ENCODE measurements around the gene GALNT9. TPM values are rescaled to one million over a fixed set of nuclear protein-coding genes. Genes with fewer than 3 reads are reported as not detected.

Gene GALNT9
- total and polyA plus RNA-seq, 9 donors, result 0.12 to 21.9 (median 1.3) TPM; not detected in 1

DNA sequence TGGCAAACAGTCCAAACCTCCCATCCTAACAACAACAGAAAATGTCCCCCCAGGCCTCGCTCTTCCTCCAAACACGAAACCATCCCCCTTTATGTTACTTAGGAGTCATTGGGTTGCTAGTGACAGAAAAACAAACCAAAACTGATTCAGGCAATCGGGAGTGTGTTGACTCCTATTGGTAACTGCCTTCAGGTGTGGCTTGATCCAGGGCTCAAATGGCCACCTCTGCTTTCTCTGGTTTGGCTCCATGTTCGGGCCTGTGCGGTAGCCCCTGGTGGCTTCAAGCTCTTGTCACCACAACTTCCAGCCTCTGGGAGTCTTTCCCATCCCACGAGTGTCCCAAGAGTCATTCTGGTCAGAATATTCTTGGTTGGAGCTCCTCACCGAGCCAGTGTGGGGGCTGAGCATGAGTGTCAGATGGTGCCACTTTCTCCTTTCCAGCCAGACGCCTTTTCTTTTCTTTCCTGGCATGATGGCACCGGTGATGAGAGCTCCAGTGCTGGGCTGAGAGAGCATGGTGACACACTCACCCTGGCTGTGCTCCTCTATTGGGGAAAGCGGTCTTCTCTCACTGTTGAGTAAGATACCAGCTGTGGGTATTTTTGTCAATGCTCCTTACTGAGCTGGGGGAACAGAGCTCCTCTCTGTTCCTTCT, 146.6 kb downstream of the GALNT9 start:
- Histone ChIP-seq H3K9me3 (no peaks in the 10 kb centered on the region), H3K27me3 (no peaks in the 10 kb centered on the region), H3K36me3 (no peaks in the 10 kb centered on the region), H3K4me1 (ENCODE audit: insufficient read depth) (no peaks in the 10 kb centered on the region), H3K4me3 (no peak overlapping the region), H3K27ac (no peak overlapping the region)
- TF ChIP-seq, protein P1, sequence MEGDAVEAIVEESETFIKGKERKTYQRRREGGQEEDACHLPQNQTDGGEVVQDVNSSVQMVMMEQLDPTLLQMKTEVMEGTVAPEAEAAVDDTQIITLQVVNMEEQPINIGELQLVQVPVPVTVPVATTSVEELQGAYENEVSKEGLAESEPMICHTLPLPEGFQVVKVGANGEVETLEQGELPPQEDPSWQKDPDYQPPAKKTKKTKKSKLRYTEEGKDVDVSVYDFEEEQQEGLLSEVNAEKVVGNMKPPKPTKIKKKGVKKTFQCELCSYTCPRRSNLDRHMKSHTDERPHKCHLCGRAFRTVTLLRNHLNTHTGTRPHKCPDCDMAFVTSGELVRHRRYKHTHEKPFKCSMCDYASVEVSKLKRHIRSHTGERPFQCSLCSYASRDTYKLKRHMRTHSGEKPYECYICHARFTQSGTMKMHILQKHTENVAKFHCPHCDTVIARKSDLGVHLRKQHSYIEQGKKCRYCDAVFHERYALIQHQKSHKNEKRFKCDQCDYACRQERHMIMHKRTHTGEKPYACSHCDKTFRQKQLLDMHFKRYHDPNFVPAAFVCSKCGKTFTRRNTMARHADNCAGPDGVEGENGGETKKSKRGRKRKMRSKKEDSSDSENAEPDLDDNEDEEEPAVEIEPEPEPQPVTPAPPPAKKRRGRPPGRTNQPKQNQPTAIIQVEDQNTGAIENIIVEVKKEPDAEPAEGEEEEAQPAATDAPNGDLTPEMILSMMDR (IDR thresholded peaks at IDR 0.05), result no peak
- no peak for TF ChIP-seq POLR2A (IDR thresholded peaks at IDR 0.05)
- TF ChIP-seq EP300 (IDR thresholded peaks at IDR 0.05), result no peak
- WGBS, 3 donors, result 76 to 84% (median 78%) methylated on average over 10 of the region's 10 CpGs
- DNase-seq, result no peak
- intact Hi-C loops (cut with DNase I), result no loop called here

DNA sequence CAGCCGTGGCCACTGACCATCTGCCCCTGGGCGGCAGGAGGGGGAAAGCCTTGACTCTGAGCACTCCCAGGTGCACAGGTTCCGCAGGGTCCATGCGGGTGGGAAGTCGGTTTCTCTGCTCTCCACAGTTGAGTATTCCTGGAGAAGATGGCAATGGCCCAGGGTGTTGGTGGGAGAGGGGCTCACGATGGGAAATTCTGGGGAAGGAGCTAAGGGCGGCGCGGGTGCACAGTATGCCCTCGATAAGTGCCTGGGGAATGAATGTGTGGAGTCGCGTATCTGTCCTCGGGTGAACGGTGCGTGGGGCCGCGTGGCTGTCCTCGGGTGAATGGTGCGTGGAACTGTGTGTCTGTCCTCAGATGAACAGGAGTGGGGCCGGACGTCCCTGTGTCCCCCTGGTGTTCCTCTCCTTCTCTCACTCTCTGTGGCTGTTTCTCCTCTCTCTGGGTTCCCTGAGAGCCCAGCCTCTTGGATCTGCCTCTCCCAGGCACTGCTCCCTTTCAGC, 147.1 kb downstream of the GALNT9 start:
- TF ChIP-seq POLR2A (IDR thresholded peaks at IDR 0.05) (no peak), EP300 (IDR thresholded peaks at IDR 0.05) (no peak)
- TF ChIP-seq, protein P1 (IDR thresholded peaks at IDR 0.05), result no peak
- intact Hi-C loops (cut with DNase I), result no loop called here
- Histone ChIP-seq H3K9me3 (no peaks in the 10 kb centered on the region), H3K4me3 (no peak overlapping the region), H3K36me3 (no peaks in the 10 kb centered on the region), H3K27me3 (no peaks in the 10 kb centered on the region), H3K4me1 (ENCODE audit: insufficient read depth) (no peaks in the 10 kb centered on the region), H3K27ac (no peak overlapping the region)
- DNase-seq, result no peak
- WGBS, 3 donors, result 84 to 92% (median 90%) methylated on average over 21 of the region's 21 CpGs

- no peak for TF ChIP-seq EP300 (IDR thresholded peaks at IDR 0.05)
- TF ChIP-seq POLR2A (IDR thresholded peaks at IDR 0.05), result no peak
- TF ChIP-seq, protein P1 (IDR thresholded peaks at IDR 0.05), result no peak
- intact Hi-C loops (cut with DNase I), result no loop called here
- Histone ChIP-seq H3K4me3 (no peak overlapping the region), H3K9me3 (no peaks in the 10 kb centered on the region), H3K27ac (no peak overlapping the region), H3K36me3 (no peaks in the 10 kb centered on the region), H3K4me1 (ENCODE audit: insufficient read depth) (no peaks in the 10 kb centered on the region), H3K27me3 (no peaks in the 10 kb centered on the region)
- DNase-seq, result no peak
- 71 to 77% (median 74%) methylated on average over 33 of the region's 33 CpGs for WGBS, 3 donors
Observed at GRCh38 chr12:132181570-132182200, 147.7 kb downstream of the GALNT9 start.

- TF ChIP-seq POLR2A (IDR thresholded peaks at IDR 0.05) (no peak), EP300 (IDR thresholded peaks at IDR 0.05) (no peak)
- TF ChIP-seq, protein P1 (IDR thresholded peaks at IDR 0.05), result no peak
- Histone ChIP-seq H3K27ac (no peak overlapping the region), H3K36me3 (no peaks in the 10 kb centered on the region), H3K9me3 (no peaks in the 10 kb centered on the region), H3K4me1 (ENCODE audit: insufficient read depth) (no peaks in the 10 kb centered on the region), H3K27me3 (no peaks in the 10 kb centered on the region), H3K4me3 (no peak overlapping the region)
- WGBS, 3 donors, result 83 to 88% (median 83%) methylated on average over 30 of the region's 30 CpGs
- DNase-seq, result no peak
- intact Hi-C loops (cut with DNase I), result no loop called here
Observed at GRCh38 chr12:132180648-132181546, 148.5 kb downstream of the GALNT9 start.

Measured in ovary (tissue), 9 donors.